Subcutaneous adipose tissue (tissue), 4 donors: ENCODE measurements around the gene EIF2D. TPM values are rescaled to one million over a fixed set of nuclear protein-coding genes. Genes with fewer than 3 reads are reported as not detected.

ENCODE experiments used
- total RNA-seq, 4 donors: library from RNA; depleted of rRNA; stranded (reverse); fragments of >200 nt; gene quantifications; one replicate each; pipeline ENCODE4 v1.1.0, GENCODE V29; 2016
- TF ChIP-seq, protein P1 (sequence below): fragments of 450-650 bp; IDR thresholded peaks from one replicate; pipeline ENCODE4 v1.5.1; 2016; ENCODE audit warnings: low read depth, mild to moderate bottlenecking, control low read depth, antibody characterized with exemption, moderate library complexity

The EIF2D gene
- total RNA-seq, 4 donors from 2014 or later = 43.5 to 64.6 (median 51.4) TPM

DNA sequence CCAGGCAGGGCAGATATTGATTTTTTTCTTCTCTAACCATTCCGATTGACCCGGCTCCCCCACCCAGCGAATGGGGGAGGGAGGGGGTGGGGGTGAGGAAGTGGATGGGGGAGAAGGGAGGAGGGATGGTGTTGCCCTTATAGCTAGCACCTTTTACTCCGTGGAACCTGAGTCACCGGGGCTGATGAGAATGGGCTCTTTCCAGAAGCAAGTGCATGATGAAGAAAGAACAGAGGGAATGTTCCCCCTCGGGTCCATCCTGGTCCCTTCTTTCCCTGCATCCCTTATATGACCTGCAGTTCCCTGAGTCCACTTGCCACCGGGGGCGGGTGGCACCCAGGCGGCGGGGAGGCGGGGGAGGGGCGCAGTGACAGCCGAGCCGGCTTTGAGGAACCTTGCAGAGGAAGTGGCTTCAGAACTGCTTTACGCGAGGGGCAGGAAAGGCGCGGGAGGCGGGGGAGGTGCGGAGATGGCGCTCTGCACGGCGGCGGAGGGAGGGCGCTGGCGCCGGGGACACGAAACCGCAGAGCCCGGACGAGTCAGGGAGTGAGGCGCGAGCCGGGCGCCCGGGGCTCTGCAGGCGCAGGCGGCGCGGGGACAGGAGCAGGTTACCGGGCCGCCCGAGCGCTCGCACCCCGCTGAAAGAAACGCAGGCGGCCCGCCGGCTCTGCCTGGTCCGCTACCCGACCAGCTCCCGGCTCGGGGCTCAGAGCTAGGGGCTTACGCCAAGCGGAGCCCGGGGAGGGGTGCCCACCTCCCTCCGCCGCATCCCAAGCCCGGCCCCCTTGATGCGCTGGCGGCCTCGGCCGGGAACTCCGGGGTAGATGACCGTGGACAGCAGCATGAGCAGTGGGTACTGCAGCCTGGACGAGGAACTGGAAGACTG is 55.3 kb downstream of the EIF2D start:
- TF ChIP-seq, protein P1, sequence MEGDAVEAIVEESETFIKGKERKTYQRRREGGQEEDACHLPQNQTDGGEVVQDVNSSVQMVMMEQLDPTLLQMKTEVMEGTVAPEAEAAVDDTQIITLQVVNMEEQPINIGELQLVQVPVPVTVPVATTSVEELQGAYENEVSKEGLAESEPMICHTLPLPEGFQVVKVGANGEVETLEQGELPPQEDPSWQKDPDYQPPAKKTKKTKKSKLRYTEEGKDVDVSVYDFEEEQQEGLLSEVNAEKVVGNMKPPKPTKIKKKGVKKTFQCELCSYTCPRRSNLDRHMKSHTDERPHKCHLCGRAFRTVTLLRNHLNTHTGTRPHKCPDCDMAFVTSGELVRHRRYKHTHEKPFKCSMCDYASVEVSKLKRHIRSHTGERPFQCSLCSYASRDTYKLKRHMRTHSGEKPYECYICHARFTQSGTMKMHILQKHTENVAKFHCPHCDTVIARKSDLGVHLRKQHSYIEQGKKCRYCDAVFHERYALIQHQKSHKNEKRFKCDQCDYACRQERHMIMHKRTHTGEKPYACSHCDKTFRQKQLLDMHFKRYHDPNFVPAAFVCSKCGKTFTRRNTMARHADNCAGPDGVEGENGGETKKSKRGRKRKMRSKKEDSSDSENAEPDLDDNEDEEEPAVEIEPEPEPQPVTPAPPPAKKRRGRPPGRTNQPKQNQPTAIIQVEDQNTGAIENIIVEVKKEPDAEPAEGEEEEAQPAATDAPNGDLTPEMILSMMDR = no peak

DNA sequence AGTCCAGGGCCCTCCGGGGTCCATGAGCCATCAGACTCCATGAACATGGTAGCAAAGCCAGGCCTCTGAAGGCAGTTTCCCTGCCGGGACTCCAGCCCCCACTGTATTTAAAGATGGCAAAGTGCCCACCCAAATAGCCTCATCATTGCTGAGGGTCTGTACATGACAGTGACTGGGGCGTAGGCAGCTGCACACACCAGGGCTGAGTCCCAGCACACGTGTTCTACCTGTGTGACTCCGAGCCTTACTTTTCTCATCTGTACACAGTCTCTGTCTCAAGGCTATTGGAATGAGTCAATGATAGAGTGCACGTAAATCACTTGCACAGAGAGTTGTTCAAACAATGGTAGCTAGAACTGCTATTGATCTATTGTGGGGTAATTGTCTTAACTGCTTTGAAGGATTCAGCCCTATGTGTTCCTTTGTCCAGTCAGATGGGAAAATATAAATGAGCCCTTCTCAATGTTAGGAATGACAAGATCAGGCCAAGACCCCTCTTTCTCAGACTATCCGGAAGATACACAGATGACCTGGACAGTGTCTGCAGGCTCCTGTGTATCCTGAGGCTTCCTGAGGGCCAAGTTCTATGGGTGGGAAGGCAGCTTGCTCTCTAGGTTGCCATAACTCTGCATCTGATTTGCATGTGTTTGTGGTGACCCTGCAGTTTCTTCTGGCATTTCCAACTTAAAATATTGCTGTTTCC is 56.1 kb downstream of the EIF2D start:
- TF ChIP-seq, protein P1 = no peak

DNA sequence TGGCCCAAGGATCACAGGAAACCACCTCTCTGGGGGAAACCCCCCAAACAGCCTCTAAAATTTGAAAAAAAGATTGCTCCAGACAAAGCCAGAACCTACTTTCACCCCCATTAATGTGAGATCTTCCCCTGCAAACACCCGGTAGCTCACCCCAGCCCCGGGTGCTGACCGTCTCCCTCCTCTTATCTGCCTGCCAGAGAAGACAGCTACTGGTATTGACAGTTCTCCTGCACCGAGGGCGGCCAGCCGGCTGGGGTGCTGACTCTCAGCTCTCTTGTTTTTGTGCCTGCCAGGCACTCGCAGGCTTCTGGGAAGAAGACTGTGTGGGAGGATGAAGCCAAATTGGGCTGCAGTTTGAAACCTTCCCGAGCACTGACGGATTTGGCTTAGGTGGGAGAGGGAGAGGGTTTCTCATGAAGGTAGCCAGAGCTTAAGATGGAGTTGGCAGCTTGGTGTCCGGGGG is 56.8 kb downstream of the EIF2D start:
- TF ChIP-seq, protein P1 = no peak

DNA sequence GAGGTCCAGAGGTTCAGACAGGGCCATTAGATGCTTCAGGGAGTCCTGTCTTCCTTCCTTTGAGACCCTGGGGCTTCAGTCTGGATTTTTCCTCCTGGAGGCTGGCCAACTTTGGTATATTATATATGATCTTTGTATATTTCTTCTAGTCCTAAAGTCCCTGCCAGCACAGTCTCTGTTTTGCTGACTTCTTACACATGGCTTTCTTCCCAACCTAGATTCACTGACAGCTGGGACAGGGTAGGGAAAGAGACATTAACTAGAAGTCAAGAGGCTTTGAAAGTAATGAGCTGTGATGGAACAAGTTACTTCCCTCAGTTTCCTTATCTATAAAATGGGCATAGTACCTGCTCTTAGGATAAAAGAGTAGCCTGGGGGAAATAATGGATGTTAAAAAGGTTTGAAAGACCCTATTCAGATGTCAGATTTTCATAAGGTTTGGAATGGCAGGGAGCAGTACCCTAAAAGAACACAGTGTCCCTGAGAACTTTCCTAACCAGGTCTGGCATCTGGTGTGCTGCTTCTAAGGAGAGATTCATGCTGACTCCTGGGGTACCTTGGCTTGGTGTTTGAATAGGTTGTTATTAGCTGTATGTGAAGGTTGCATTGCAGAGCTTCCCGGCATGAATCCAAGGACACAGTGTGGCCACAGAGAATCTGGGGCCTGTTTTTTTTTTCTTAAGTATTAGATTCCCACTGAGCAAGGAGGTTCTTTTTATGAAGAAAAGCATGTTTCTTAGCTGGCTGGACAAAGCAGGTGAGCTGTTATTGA is 57.4 kb downstream of the EIF2D start:
- TF ChIP-seq, protein P1 = no peak

DNA sequence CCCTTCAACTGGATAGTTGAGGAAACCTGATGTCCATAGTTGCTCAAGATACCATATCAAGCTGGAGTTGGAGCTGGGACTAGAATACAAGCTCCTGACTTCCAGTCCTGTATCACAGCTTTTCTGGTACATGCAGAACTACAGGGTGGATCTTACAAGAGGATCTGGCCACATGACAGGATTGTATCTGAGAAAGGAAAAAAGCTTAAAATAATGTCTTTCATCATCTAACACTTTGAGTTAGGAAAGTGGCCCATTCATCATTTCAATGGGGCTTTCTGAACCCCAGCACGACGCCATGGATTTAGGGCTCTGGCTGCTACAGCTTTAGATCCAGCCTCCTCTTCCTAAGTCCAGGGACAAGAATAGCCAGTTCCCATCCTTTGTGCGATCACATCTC is 58.1 kb downstream of the EIF2D start:
- TF ChIP-seq, protein P1 = no peak

DNA sequence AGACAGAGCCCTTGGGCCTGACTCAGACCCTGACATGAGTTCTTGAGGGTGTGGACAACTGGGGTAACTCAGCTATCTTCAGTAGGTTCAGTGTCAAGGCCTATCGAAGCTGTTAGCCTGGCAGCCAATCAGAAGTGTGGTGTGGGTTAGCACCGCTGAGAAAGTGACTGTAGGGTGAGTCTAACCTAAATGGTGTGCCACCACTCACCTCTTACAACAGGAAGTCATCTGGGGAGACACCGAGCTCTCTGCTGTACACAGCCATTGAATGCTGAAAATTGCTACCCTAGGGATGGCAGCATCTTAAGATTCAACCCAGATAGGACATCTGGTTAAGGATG is 60.3 kb downstream of the EIF2D start:
- TF ChIP-seq, protein P1 = no peak
